Measurements from ENCODE around the gene ZNF652. TPM values are rescaled to one million over a fixed set of nuclear protein-coding genes. Genes with fewer than 3 reads are reported as not detected.

ZNF652 gene
- total and polyA plus RNA-seq, 2 of the 4 experiments (the other 2 are of a cell fraction) = 3.6 to 8.8 TPM

- peaks cover 37% of the 10 kb centered on the region for H3K36me3 ChIP-seq (ENCODE audit: control insufficient read depth, insufficient read depth, low read length)
- ATAC-seq (ENCODE audit: low read depth) (no peak), DNase-seq (no peak)
- H3K18ac ChIP-seq (ENCODE audit: low read depth, low read length) = no peak overlapping the region
- dilution Hi-C loops (cut with HindIII; ENCODE audit: low sequenced_read_pairs, unreplicated experiment) = no loop called here
- H3K4me3 ChIP-seq (ENCODE audit: insufficient read depth, low read depth, low read length) = no peak overlapping the region
- in situ Hi-C loops (cut with MboI; ENCODE audit: low sequenced_read_pairs) = no loop called here
- H2AK9ac ChIP-seq (replicated peaks; ENCODE audit: low read depth, low read length, poor library complexity) = no peak overlapping the region
- no peak overlapping the region for H4K8ac ChIP-seq (ENCODE audit: low read depth in 2 of 2, low read length in 2 of 2)
- no peaks in the 10 kb centered on the region for H4K20me1 ChIP-seq (ENCODE audit: insufficient read depth, low read length)
- no peak overlapping the region for H2AFZ ChIP-seq (replicated peaks; ENCODE audit: low read length, poor library complexity)
- H3K4me2 ChIP-seq (ENCODE audit: low read depth, low read length) = no peak overlapping the region
- H3K23ac ChIP-seq (ENCODE audit: low read depth, low read length) = no peak overlapping the region
- H3K4me1 ChIP-seq (ENCODE audit: control insufficient read depth, insufficient read depth, low read length) = no peaks in the 10 kb centered on the region
- no peaks in the 10 kb centered on the region; the same call in 1 of the 2 replicates for H3K9me1 ChIP-seq (ENCODE audit: insufficient read depth, low read length)
- no peak overlapping the region for H3K14ac ChIP-seq (replicated peaks; ENCODE audit: low read depth, low read length)
- H4K5ac ChIP-seq (ENCODE audit: low read depth, low read length) = no peak overlapping the region
- H3K56ac ChIP-seq (ENCODE audit: extremely low read depth, insufficient read depth, low read length) = no peak overlapping the region
- ChIA-PET POLR2A (ENCODE audit: unreplicated experiment) (no interaction called here), CTCF (no interaction called here)
- no peak overlapping the region for H2BK5ac ChIP-seq (ENCODE audit: low read depth, low read length, poor library complexity, severe bottlenecking)
- H2AK5ac ChIP-seq (ENCODE audit: low read depth, low read length) = no peak overlapping the region
- intact Hi-C loops (cut with micrococcal nuclease) = no loop called here
- no peak overlapping the region for H3K27ac ChIP-seq (ENCODE audit: insufficient read depth, low read length)
- H2BK120ac ChIP-seq (ENCODE audit: low read depth, low read length) = no peak overlapping the region
- H2BK15ac ChIP-seq (ENCODE audit: low read depth, low read length) = no peak overlapping the region
- TF ChIP-seq FOS (IDR thresholded peaks at IDR 0.05; ENCODE audit: low read depth, low read length) (no peak), CHD1 (IDR thresholded peaks at IDR 0.05; ENCODE audit: low read depth, low read length) (no peak), BHLHE40 (IDR thresholded peaks at IDR 0.05; ENCODE audit: low read depth, low read length) (no peak), SMC3 (IDR thresholded peaks at IDR 0.05; ENCODE audit: low read depth, low read length) (no peak), MAFK (IDR thresholded peaks at IDR 0.05; ENCODE audit: low read depth, low read length) (no peak), MXI1 (IDR thresholded peaks at IDR 0.05; ENCODE audit: borderline replicate concordance, low read depth, low read length) (no peak), RFX5 (IDR thresholded peaks at IDR 0.05; ENCODE audit: low read depth, low read length) (no peak), MAZ (IDR thresholded peaks at IDR 0.05; ENCODE audit: borderline replicate concordance, low read depth, low read length) (no peak), USF2 (IDR thresholded peaks at IDR 0.05; ENCODE audit: low read depth, low read length) (no peak), CTCF (conservative IDR thresholded peaks at IDR 0.05; ENCODE audit: low read depth, low read length) (no peak), CEBPB (IDR thresholded peaks at IDR 0.05; ENCODE audit: low read depth, low read length) (no peak)
- H2BK20ac ChIP-seq (ENCODE audit: low read depth, low read length) = no peak overlapping the region
- H4K91ac ChIP-seq (ENCODE audit: insufficient read depth, low read depth, low read length) = no peak overlapping the region
- H3K9ac ChIP-seq (ENCODE audit: low read depth, low read length) = no peak overlapping the region
- no peaks in the 10 kb centered on the region for H3K9me3 ChIP-seq (ENCODE audit: control insufficient read depth, insufficient read depth, low read length)
- peaks cover 2% of the 10 kb centered on the region; the same call in 1 of the 2 replicates for H3K27me3 ChIP-seq (ENCODE audit: control insufficient read depth, insufficient read depth, low read length)
- WGBS, 2 experiments (ENCODE audit: extremely low coverage in 2 of 2, insufficient read length in 1 of 2) = no CpG with 5 or more reads among the region's 6 CpGs
- H3K79me1 ChIP-seq (ENCODE audit: low read depth in 1 of 2, low read length in 2 of 2) = no peaks in the 10 kb centered on the region
- no peak overlapping the region for H3K4ac ChIP-seq (ENCODE audit: low read depth, low read length)
- no TSS peak for BruUV-seq (replicated peaks)
Observed at GRCh38 chr17:49402706-49403105, 40.7 kb upstream of the ZNF652 start.

Measured in IMR-90 (cell line).